Measurements from ENCODE around the gene SOX2.
"Not testable (repeated sequence)": the region's sequence is repeated elsewhere in the genome, so short reads cannot be mapped to it uniquely, and the experiment has no call there.

Gene SOX2

DNA sequence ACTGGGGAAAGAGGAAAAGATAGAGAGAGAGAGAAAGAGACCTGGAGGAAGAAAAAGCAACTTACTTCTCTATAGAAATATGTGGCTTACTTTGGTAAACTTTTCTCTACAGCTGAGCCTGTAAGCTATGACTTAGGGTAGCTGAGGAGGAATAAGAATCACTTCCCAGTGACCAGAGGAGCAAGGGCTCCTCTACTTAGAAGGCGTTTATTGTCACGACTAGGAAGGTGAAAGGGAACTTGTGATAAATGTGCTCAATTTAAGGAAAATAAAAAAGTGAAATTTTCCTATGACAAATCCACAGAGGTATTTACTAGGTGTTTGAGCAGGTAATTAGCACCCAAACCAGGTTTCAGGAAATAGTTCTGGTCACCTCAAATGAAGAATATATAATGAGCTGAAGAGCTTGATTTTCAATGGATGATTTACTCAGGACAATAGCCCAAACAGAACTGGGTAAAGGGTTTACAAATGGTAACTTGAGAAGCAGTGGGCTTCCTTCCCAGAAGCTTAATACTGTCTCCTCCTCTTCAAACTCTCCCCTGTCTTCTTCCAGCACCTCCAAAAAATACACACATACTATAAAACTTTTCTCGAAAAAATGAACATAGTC is 46.1 kb downstream of the SOX2 start:
- no peak for DNase-seq (ENCODE audit: low spot score)

DNA sequence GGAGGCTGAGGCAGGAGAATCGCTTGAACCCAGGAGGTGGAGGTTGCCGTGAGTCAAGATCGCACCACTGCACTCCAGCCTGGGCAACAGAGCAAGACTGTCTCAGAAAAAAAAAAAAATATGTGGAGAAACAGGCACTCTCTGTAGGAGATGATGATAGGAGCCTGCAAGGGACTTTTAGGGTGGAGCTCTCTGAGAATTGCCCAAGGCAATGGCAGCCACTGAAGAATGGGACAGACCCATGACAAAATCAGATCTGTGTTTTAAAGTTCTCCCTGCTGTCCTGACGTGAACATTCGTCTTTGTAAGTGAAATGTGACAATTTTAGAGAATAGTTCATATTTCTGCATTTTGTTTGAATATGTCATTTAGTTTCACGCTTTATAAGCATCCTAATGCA is 50.2 kb downstream of the SOX2 start:
- DNase-seq (ENCODE audit: low spot score): no peak

DNA sequence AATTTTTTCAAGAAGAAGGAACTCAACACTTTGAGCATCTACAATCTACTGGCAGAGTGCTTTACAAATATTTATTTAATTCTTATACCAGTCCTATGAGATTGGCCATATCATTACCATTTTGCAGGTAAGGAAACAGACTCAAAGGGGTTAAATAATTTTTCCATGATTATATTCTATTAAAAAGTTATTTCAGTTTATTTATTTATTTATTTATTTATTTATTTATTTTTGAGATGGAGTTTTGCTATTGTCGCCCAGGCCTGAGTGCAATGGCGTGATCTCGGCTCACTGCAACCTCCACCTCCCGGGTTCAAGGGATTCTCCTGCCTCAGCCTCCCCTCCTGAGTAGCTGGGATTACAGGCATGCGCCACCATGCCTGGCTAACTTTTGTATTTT is 52.3 kb downstream of the SOX2 start:
- not testable (repeated sequence) for DNase-seq (ENCODE audit: low spot score)
